ENCODE results near the gene VPS13D.

VPS13D gene

GRCh38 chr1:12479311-12479710 is 249.5 kb downstream of the VPS13D start:
- in situ Hi-C loops (cut with HindIII; ENCODE audit: low sequenced_read_pairs), result loop anchor here (5.0 kb wide), 2 partner anchors 37 to 103 kb away; no protein-coding TSS in a partner anchor

- in situ Hi-C loops (cut with HindIII; ENCODE audit: low sequenced_read_pairs), result no loop called here
These were observed 250.2 kb downstream of the VPS13D start for GRCh38 chr1:12480041-12480440.

- in situ Hi-C loops (cut with HindIII; ENCODE audit: low sequenced_read_pairs), result no loop called here
These were observed 251.0 kb downstream of the VPS13D start for GRCh38 chr1:12480748-12481362.

- in situ Hi-C loops (cut with HindIII; ENCODE audit: low sequenced_read_pairs), result no loop called here
These were observed 252.1 kb downstream of the VPS13D start for GRCh38 chr1:12481928-12482327.

GRCh38 chr1:12482988-12483387 is 253.2 kb downstream of the VPS13D start:
- in situ Hi-C loops (cut with HindIII; ENCODE audit: low sequenced_read_pairs), result no loop called here

GRCh38 chr1:12485231-12486058 is 255.6 kb downstream of the VPS13D start:
- in situ Hi-C loops (cut with HindIII; ENCODE audit: low sequenced_read_pairs), result no loop called here

GRCh38 chr1:12486059-12486341 is 256.2 kb downstream of the VPS13D start:
- in situ Hi-C loops (cut with HindIII; ENCODE audit: low sequenced_read_pairs), result no loop called here

GRCh38 chr1:12486401-12487005 is 256.7 kb downstream of the VPS13D start:
- in situ Hi-C loops (cut with HindIII; ENCODE audit: low sequenced_read_pairs), result no loop called here

GRCh38 chr1:12487520-12487919 is 257.7 kb downstream of the VPS13D start:
- in situ Hi-C loops (cut with HindIII; ENCODE audit: low sequenced_read_pairs), result no loop called here

- in situ Hi-C loops (cut with HindIII; ENCODE audit: low sequenced_read_pairs), result no loop called here
These were observed 259.0 kb downstream of the VPS13D start for GRCh38 chr1:12488666-12489354.

- in situ Hi-C loops (cut with HindIII; ENCODE audit: low sequenced_read_pairs), result no loop called here
These were observed 260.8 kb downstream of the VPS13D start for GRCh38 chr1:12490532-12491142.

GRCh38 chr1:12491656-12492055 is 261.8 kb downstream of the VPS13D start:
- in situ Hi-C loops (cut with HindIII; ENCODE audit: low sequenced_read_pairs), result no loop called here

- in situ Hi-C loops (cut with HindIII; ENCODE audit: low sequenced_read_pairs), result no loop called here
These were observed 265.9 kb downstream of the VPS13D start for GRCh38 chr1:12495725-12496124.

GRCh38 chr1:12496154-12496961 is 266.5 kb downstream of the VPS13D start:
- in situ Hi-C loops (cut with HindIII; ENCODE audit: low sequenced_read_pairs), result no loop called here

- in situ Hi-C loops (cut with HindIII; ENCODE audit: low sequenced_read_pairs), result no loop called here
These were observed 269.9 kb downstream of the VPS13D start for GRCh38 chr1:12499539-12500240.

- in situ Hi-C loops (cut with HindIII; ENCODE audit: low sequenced_read_pairs), result no loop called here
These were observed 271.8 kb downstream of the VPS13D start for GRCh38 chr1:12501661-12502060.

- in situ Hi-C loops (cut with HindIII; ENCODE audit: low sequenced_read_pairs), result no loop called here
These were observed 272.7 kb downstream of the VPS13D start for GRCh38 chr1:12502336-12503109.

- in situ Hi-C loops (cut with HindIII; ENCODE audit: low sequenced_read_pairs), result no loop called here
These were observed 273.9 kb downstream of the VPS13D start for GRCh38 chr1:12503709-12504108.

GRCh38 chr1:12504601-12505000 is 274.8 kb downstream of the VPS13D start:
- in situ Hi-C loops (cut with HindIII; ENCODE audit: low sequenced_read_pairs), result no loop called here
